PFSK-1 (cell line): ENCODE results near the gene WNK2.

Experiments
- FOXP2 ChIP-seq: optimal IDR thresholded peaks from 2 replicates; pipeline ENCODE3; 2011; ENCODE audit warnings: borderline replicate concordance, control low read depth, inconsistent platforms; ENCODE audit not compliant: insufficient read depth; ENCODE audit errors: extremely low read length, extremely low read depth
- POLR2AphosphoS5 ChIP-seq: IDR thresholded peaks from 2 replicates; pipeline ENCODE4 v1.6.1; 2012; ENCODE audit warnings: low read depth, mild to moderate bottlenecking, control low read depth, low read length, moderate library complexity
- SIN3A ChIP-seq: IDR thresholded peaks from 2 replicates; pipeline ENCODE4 v1.6.1; 2012; ENCODE audit warnings: mild to moderate bottlenecking, low read length, moderate library complexity, borderline replicate concordance; ENCODE audit not compliant: insufficient read depth
- TAF1 ChIP-seq: IDR thresholded peaks from 2 replicates; pipeline ENCODE4 v1.6.1; 2012; ENCODE audit warnings: low read length, control low read depth, borderline replicate concordance; ENCODE audit not compliant: insufficient read depth
- TF ChIP-seq, protein P1 (sequence below), 2 experiments: IDR thresholded peaks; 2 replicates each; pipeline versions ENCODE4 v1.6.1 to v1.8.0; 2011 to 2012; ENCODE audit warnings: low read depth in 2 of 2, low read length in 2 of 2, control low read depth in 1 of 2, inconsistent platforms in 1 of 2, mild to moderate bottlenecking in 1 of 2, moderate library complexity in 1 of 2; ENCODE audit not compliant: insufficient read depth in 1 of 2

Gene WNK2

DNA sequence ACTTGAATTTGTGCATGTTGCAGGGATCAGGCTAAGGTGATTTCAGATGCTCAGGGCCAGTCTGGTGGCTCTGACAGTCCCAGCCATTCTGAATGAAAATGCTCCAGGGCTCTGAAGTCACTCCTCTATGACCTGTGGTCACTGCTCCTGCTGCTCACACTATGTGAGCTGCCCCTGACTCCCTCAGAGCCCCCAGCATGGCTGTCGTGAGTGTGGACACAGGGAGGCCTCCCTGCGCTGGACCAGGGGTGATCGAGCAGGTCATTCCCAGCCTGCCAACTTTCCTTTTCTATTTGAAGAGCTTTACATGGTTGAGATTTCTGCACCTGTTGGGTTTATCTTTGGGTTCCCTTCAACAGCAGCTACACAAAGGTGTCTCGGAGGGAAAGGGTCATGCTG is 74.5 kb downstream of the WNK2 start:
- TF ChIP-seq SIN3A: no peak
- TF ChIP-seq FOXP2: no peak
- no peak for TF ChIP-seq TAF1
- TF ChIP-seq, protein P1, sequence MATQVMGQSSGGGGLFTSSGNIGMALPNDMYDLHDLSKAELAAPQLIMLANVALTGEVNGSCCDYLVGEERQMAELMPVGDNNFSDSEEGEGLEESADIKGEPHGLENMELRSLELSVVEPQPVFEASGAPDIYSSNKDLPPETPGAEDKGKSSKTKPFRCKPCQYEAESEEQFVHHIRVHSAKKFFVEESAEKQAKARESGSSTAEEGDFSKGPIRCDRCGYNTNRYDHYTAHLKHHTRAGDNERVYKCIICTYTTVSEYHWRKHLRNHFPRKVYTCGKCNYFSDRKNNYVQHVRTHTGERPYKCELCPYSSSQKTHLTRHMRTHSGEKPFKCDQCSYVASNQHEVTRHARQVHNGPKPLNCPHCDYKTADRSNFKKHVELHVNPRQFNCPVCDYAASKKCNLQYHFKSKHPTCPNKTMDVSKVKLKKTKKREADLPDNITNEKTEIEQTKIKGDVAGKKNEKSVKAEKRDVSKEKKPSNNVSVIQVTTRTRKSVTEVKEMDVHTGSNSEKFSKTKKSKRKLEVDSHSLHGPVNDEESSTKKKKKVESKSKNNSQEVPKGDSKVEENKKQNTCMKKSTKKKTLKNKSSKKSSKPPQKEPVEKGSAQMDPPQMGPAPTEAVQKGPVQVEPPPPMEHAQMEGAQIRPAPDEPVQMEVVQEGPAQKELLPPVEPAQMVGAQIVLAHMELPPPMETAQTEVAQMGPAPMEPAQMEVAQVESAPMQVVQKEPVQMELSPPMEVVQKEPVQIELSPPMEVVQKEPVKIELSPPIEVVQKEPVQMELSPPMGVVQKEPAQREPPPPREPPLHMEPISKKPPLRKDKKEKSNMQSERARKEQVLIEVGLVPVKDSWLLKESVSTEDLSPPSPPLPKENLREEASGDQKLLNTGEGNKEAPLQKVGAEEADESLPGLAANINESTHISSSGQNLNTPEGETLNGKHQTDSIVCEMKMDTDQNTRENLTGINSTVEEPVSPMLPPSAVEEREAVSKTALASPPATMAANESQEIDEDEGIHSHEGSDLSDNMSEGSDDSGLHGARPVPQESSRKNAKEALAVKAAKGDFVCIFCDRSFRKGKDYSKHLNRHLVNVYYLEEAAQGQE (IDR thresholded peaks at IDR 0.05; ENCODE audit: insufficient read depth in 1 of 2, low read depth in 2 of 2, low read length in 2 of 2): no peak
- TF ChIP-seq POLR2AphosphoS5: no peak

DNA sequence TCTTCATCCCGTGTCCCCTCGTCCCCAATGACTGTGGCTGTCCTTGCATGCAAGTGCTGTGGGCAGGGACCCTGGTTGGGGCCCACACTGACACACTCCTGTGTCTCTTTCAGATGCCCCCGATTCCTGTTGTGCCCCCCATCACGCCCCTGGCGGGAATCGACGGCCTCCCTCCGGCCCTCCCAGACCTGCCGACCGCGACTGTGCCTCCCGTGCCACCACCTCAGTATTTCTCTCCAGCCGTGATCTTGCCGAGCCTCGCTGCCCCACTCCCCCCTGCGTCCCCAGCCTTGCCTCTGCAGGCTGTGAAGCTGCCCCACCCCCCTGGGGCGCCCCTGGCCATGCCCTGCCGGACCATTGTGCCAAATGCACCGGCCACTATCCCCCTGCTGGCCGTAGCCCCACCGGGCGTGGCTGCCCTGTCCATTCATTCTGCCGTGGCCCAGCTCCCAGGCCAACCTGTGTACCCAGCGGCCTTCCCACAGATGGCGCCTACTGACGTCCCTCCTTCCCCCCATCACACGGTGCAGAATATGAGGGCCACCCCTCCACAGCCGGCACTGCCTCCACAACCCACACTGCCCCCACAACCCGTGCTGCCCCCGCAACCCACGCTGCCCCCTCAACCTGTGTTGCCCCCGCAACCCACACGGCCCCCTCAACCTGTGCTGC is 75.0 kb downstream of the WNK2 start:
- TF ChIP-seq TAF1 (no peak), SIN3A (no peak), POLR2AphosphoS5 (no peak), FOXP2 (no peak)
- TF ChIP-seq, protein P1 (IDR thresholded peaks at IDR 0.05; ENCODE audit: insufficient read depth in 1 of 2, low read depth in 2 of 2, low read length in 2 of 2): no peak

DNA sequence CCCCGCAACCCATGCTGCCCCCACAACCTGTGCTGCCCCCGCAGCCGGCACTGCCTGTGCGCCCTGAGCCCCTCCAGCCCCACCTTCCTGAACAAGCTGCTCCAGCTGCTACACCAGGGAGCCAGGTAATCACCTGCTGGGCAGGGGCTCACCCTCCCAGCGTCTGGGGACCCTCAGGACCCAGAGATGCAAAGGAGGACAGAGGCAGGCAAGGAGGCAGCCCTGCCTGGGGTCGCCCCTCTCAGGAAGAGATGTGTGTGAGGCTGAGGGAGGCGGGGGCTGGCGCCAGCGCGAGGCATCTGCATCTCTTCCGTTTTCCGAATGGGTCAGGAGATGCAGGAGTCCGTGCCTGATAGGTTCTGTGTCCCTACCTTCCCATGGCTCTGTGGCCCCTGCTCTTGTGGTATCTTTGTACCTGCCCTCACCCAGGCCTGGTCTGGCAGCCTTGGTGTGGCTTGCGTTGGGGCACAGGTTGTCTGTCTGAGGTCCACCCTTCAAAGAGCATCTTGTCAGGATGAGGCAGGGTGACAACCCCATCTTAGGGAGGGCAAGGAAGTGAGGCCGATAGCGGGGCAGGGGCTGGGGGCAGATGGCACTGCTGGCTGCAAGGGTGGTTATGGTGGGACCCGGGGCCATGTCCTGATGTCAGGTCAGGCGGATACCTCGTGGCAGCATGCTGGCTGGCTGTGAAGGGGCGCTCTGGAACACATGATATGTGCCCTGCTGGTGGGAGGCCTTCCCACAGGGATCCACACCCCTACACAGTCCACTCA is 75.7 kb downstream of the WNK2 start:
- TF ChIP-seq, protein P1 (IDR thresholded peaks at IDR 0.05; ENCODE audit: insufficient read depth in 1 of 2, low read depth in 2 of 2, low read length in 2 of 2): no peak
- TF ChIP-seq TAF1: no peak
- no peak for TF ChIP-seq SIN3A
- TF ChIP-seq POLR2AphosphoS5: no peak
- no peak for TF ChIP-seq FOXP2

DNA sequence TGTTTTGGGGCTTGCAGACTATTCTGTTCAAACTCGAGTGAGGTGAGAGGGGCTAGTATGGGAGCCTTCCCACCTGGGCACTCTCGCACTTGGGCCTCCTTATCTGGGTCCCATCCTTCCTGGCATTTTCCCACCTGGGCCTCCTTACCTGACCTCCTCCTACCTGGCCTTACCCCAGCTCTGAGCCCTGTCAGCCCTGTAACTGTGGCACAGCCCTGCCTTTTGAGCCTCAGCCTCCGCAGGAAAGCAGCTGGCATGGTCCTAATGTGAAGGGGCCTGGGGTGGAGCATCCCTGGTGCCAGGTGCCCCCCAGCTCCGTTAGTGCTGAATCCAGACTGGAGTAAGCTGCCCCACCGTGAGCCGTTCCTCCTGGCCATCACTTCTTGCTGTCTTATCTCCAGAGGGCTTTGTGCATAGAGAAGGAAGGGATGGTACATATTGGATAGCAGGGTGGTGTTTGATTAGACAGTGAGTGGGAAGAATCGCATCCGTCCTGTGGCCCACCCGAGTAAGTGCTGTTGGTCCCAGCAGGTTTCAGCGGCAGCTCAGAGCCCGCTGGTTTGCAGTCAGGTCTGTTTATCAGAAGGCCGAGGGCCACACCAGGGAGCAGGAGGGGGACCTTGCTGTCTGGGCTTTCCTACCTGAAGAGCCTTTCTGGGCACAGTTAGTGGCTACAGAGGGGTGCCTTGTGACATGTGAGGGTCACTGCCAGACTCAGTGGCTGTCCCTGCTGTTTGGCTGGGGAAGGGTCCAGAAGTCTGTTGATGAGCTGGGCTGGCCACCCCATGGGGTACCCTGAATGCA is 76.5 kb downstream of the WNK2 start:
- no peak for TF ChIP-seq POLR2AphosphoS5
- TF ChIP-seq FOXP2: no peak
- TF ChIP-seq, protein P1 (IDR thresholded peaks at IDR 0.05; ENCODE audit: insufficient read depth in 1 of 2, low read depth in 2 of 2, low read length in 2 of 2): no peak
- no peak for TF ChIP-seq TAF1
- TF ChIP-seq SIN3A: no peak
